Measurements from ENCODE around the gene TMEM179. TPM values are rescaled to one million over a fixed set of nuclear protein-coding genes. Genes with fewer than 3 reads are reported as not detected.

Gene TMEM179
- total RNA-seq, 3 donors from 2014 or later (not counting 1 experiment from before 2014, with no cell fraction given), result not detected

DNA sequence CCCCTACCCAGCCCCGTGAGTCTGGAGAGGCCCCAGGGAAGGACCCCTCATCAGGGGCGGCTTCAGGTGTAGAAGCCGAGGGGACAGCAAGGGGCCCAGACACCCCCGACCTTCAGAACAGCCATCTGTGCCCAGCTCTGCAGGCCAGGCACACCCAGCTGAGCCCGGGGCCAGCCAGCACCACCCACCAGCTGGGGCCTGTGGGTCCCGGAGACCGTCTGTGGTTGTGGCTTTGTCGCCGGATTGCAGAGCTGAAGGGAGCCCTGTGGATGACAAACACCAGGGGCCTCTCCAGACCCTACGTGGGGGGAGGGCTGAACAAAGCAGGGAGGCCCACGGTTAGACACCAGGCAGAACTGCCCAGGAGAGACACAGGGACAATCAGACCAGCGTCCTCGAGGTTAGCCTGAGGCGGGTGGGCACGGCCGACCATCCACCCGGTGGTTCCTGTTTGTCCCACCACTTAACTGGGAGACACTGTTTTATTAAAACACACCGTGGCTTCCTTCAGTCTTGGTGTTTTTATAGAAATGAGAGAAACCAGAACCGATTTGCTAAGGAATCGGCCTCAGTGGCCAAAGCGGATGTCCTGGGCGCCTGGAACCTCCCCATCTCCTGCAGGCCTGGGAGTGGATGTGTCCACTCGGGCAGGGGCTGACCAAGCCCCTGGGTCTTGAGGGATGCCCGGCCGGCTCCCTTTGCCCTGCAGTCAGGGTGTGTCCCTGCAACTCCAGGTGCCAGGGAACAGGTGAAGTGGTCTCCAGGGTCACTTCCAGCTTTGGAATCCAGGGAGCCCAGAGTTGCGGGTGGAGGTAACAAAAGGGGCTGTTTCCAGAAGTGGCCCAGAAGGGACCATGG, 15.0 kb downstream of the TMEM179 start:
- Mint-ChIP-seq H3K27ac (no peak overlapping the region), H3K9me3 (no peaks in the 10 kb centered on the region), H3K4me1 (no peaks in the 10 kb centered on the region), H3K36me3 (no peaks in the 10 kb centered on the region), H3K4me3 (no peak overlapping the region), H3K27me3 (ENCODE audit: low read depth in 2 of 2) (peaks cover 0 to 5% of the 10 kb centered on the region in 2 donors)
- DNase-seq, result no peak
- intact Hi-C loops (cut with micrococcal nuclease), result no loop called here
- Histone ChIP-seq H3K27ac (ENCODE audit: low read length) (no peak overlapping the region), H3K4me1 (ENCODE audit: control insufficient read depth, insufficient read depth, low read length) (no peaks in the 10 kb centered on the region), H3K4me3 (ENCODE audit: low read length) (no peak overlapping the region), H3K9me3 (ENCODE audit: control insufficient read depth, insufficient read depth, low read length) (no peaks in the 10 kb centered on the region), H3K36me3 (ENCODE audit: control insufficient read depth, insufficient read depth, low read length) (no peaks in the 10 kb centered on the region), H3K27me3 (ENCODE audit: control insufficient read depth, insufficient read depth, low read length) (no peaks in the 10 kb centered on the region)
- TF ChIP-seq, protein P1, sequence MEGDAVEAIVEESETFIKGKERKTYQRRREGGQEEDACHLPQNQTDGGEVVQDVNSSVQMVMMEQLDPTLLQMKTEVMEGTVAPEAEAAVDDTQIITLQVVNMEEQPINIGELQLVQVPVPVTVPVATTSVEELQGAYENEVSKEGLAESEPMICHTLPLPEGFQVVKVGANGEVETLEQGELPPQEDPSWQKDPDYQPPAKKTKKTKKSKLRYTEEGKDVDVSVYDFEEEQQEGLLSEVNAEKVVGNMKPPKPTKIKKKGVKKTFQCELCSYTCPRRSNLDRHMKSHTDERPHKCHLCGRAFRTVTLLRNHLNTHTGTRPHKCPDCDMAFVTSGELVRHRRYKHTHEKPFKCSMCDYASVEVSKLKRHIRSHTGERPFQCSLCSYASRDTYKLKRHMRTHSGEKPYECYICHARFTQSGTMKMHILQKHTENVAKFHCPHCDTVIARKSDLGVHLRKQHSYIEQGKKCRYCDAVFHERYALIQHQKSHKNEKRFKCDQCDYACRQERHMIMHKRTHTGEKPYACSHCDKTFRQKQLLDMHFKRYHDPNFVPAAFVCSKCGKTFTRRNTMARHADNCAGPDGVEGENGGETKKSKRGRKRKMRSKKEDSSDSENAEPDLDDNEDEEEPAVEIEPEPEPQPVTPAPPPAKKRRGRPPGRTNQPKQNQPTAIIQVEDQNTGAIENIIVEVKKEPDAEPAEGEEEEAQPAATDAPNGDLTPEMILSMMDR (IDR thresholded peaks at IDR 0.05), result no peak
- 69% methylated on average over 26 of the region's 26 CpGs for WGBS (ENCODE audit: insufficient coverage)
- ATAC-seq, result no peak

DNA sequence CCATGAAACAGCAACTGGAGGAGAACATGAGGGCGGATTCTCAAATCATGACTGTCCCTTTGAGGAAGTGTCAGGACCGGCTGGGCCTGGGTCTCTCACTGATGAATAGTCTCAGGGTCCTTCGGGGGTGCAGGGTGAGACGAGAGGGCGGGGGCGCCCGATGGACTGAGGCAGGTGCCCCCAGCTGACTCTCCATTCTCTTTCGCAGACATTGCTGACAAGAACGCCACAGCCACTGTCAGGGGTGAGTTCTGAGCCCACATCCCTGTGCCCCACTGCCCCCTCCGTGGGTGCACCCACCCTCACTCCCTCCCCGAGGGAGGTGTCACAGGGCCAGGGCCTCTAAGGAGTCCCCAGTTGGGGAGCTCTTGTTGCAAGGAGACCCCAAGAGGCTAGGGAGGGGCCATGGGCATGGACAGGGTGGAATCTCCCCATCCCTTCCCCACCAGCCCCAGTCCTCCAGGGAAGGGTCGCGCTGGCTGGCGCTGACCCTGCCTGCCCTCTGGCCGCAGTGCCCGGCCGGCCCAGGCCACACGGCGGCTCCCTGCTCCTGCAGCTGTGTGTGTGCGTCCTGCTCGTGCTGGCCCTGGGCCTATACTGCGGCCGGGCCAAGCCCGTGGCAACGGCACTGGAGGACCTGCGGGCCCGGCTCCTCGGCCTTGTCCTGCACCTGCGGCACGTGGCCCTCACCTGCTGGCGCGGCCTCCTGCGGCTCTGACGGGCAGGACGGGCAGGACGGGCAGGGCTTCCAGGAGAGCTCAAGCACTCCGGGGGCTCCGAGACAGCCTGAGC, 16.3 kb downstream of the TMEM179 start:
- 89% methylated on average over 38 of the region's 38 CpGs for WGBS (ENCODE audit: insufficient coverage)
- H3K4me1 Mint-ChIP-seq, result no peaks in the 10 kb centered on the region
- DNase-seq (no peak), ATAC-seq (no peak)
- H3K9me3 ChIP-seq (ENCODE audit: control insufficient read depth, insufficient read depth, low read length), result no peaks in the 10 kb centered on the region
- no peaks in the 10 kb centered on the region for H3K4me1 ChIP-seq (ENCODE audit: control insufficient read depth, insufficient read depth, low read length)
- H3K4me3 ChIP-seq (ENCODE audit: low read length), result no peak overlapping the region
- intact Hi-C loops (cut with micrococcal nuclease), result no loop called here
- H3K4me3 Mint-ChIP-seq, result no peak overlapping the region
- no peak overlapping the region for H3K27ac ChIP-seq (ENCODE audit: low read length)
- H3K27me3 ChIP-seq (ENCODE audit: control insufficient read depth, insufficient read depth, low read length), result no peaks in the 10 kb centered on the region
- no peaks in the 10 kb centered on the region for H3K36me3 ChIP-seq (ENCODE audit: control insufficient read depth, insufficient read depth, low read length)
- no peaks in the 10 kb centered on the region for H3K36me3 Mint-ChIP-seq
- no peak overlapping the region for H3K27ac Mint-ChIP-seq
- TF ChIP-seq, protein P1 (IDR thresholded peaks at IDR 0.05), result no peak
- no peaks in the 10 kb centered on the region for H3K9me3 Mint-ChIP-seq
- H3K27me3 Mint-ChIP-seq (ENCODE audit: low read depth in 2 of 2), result peaks cover 0 to 5% of the 10 kb centered on the region in 2 donors

DNA sequence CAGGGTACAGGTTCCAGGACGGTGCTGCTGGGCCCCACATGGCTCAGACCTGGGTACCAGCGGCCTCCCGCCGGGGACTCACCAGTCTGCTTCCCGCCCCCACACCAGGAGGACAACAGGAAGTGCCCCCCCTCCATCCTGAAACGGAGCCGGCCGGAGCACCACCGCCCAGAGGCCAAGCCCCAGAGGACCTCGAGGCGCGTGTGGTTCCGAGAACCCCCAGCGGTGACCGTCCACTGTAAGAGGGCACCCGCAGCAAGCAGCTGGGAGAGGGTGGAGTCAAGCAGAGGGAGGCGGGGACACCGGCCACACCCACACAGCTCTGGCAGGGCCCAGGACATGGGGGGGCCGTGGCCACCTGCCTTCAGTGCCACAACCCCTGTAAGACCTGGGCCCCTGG, 16.9 kb downstream of the TMEM179 start:
- H3K4me1 ChIP-seq (ENCODE audit: control insufficient read depth, insufficient read depth, low read length), result no peaks in the 10 kb centered on the region
- no peaks in the 10 kb centered on the region for H3K27me3 ChIP-seq (ENCODE audit: control insufficient read depth, insufficient read depth, low read length)
- H3K9me3 ChIP-seq (ENCODE audit: control insufficient read depth, insufficient read depth, low read length), result no peaks in the 10 kb centered on the region
- 57% methylated on average over 19 of the region's 19 CpGs for WGBS (ENCODE audit: insufficient coverage)
- TF ChIP-seq, protein P1 (IDR thresholded peaks at IDR 0.05), result no peak
- Mint-ChIP-seq H3K27me3 (ENCODE audit: low read depth in 2 of 2) (peaks cover 0 to 5% of the 10 kb centered on the region in 2 donors), H3K4me3 (no peak overlapping the region), H3K4me1 (no peaks in the 10 kb centered on the region), H3K9me3 (no peaks in the 10 kb centered on the region), H3K36me3 (no peaks in the 10 kb centered on the region), H3K27ac (no peak overlapping the region)
- intact Hi-C loops (cut with micrococcal nuclease), result no loop called here
- no peak overlapping the region for H3K27ac ChIP-seq (ENCODE audit: low read length)
- DNase-seq, result no peak
- no peaks in the 10 kb centered on the region for H3K36me3 ChIP-seq (ENCODE audit: control insufficient read depth, insufficient read depth, low read length)
- no peak overlapping the region for H3K4me3 ChIP-seq (ENCODE audit: low read length)
- no peak for ATAC-seq

Measured in natural killer cell (primary cell).